H1 (cell line): Measurements from ENCODE around the gene LTBP1. TPM values are rescaled to one million over a fixed set of nuclear protein-coding genes. Genes with fewer than 3 reads are reported as not detected.

ENCODE experiments used
- CTCF ChIA-PET: fragments of 300-600 bp; sonication (Branson Sonifier 250); formaldehyde crosslinking; loops from one replicate; lab custom pipeline; 2021; ENCODE audit not compliant: partially characterized antibody; lab: Charles Lee
- POLR2A ChIA-PET: fragments of 300-600 bp; sonication (Branson Sonifier 250); formaldehyde crosslinking; loops from one replicate; lab custom pipeline; 2021; ENCODE audit warnings: inconsistent platforms; ENCODE audit not compliant: partially characterized antibody; lab: Charles Lee
- DNase-seq, 2 experiments: peaks; one replicate each; pipeline versions ENCODE4 v3.0.0 to v3.0.0-alpha.2; 2010 to 2022; ENCODE audit warnings: low spot score in 2 of 2, low read depth in 1 of 2, mixed read lengths in 1 of 2
- FAIRE-seq: peaks from 2 replicates; lab custom pipeline; 2011; peaks lifted over from hg19 to GRCh38; lab: Jason Lieb, UNC
- H2AFZ ChIP-seq: 2 replicates; pipeline ENCODE4 v1.8.1; 2012; ENCODE audit warnings: low read length, inconsistent platforms
- H2AK5ac ChIP-seq: 2 replicates; pipeline ENCODE4 v1.6.1; 2013; ENCODE audit warnings: low read depth, low read length
- H2BK120ac ChIP-seq: replicated peaks from 2 replicates; pipeline ENCODE3; 2013; ENCODE audit warnings: low read depth, low read length, inconsistent platforms
- H2BK12ac ChIP-seq: 2 replicates; pipeline ENCODE4 v1.6.1; 2013; ENCODE audit warnings: low read depth, low read length
- H2BK15ac ChIP-seq: 2 replicates; pipeline ENCODE4 v1.6.1; 2013; ENCODE audit warnings: low read length
- H2BK20ac ChIP-seq: 2 replicates; pipeline ENCODE4 v1.6.1; 2013; ENCODE audit warnings: low read length
- H2BK5ac ChIP-seq: 2 replicates; pipeline ENCODE4 v1.6.1; 2013; ENCODE audit warnings: low read depth, low read length
- H3K14ac ChIP-seq: 2 replicates; pipeline ENCODE4 v1.6.1; 2013; ENCODE audit warnings: inconsistent platforms; ENCODE audit not compliant: insufficient read length
- H3K18ac ChIP-seq: 2 replicates; pipeline ENCODE4 v1.6.1; 2013; ENCODE audit warnings: low read length; ENCODE audit errors: extremely low read depth
- H3K23ac ChIP-seq: 2 replicates; pipeline ENCODE4 v1.6.1; 2013; ENCODE audit warnings: inconsistent platforms; ENCODE audit not compliant: insufficient read length
- H3K23me2 ChIP-seq: 2 replicates; pipeline ENCODE4 v1.6.1; 2013; ENCODE audit warnings: low read depth, low read length
- H3K27ac ChIP-seq: 2 replicates; pipeline ENCODE4 v1.6.1; 2011; ENCODE audit warnings: low read depth, low read length, inconsistent platforms
- H3K27me3 ChIP-seq, 4 experiments: replicated peaks in 1 of 4; 1 replicate in 1 of 4; 2 replicates in 3 of 4; pipeline versions ENCODE4 v1.6.1 to v1.8.1; 2011 to 2013; ENCODE audit warnings: low read length in 3 of 4, mild to moderate bottlenecking in 3 of 4, inconsistent platforms in 2 of 4, mixed read lengths in 2 of 4, moderate library complexity in 1 of 4; ENCODE audit not compliant: control insufficient read depth in 3 of 4, insufficient read depth in 3 of 4; ENCODE audit errors: extremely low read depth in 1 of 4
- H3K36me3 ChIP-seq, 4 experiments: 2 replicates each; pipeline versions ENCODE4 v1.6.1 to v1.8.1; 2011 to 2013; ENCODE audit warnings: mild to moderate bottlenecking in 4 of 4, low read length in 3 of 4, moderate library complexity in 2 of 4, control low read depth in 1 of 4, inconsistent platforms in 1 of 4; ENCODE audit not compliant: insufficient read depth in 4 of 4, control insufficient read depth in 2 of 4
- H3K4ac ChIP-seq: replicated peaks from 2 replicates; pipeline ENCODE3; 2013; ENCODE audit warnings: low read length, low read depth, mixed read lengths, inconsistent platforms; ENCODE audit not compliant: insufficient read length
- H3K4me1 ChIP-seq, 4 experiments: replicated peaks in 1 of 4; 1 replicate in 1 of 4; 2 replicates in 3 of 4; pipeline versions ENCODE4 v1.6.1 to v1.8.1; 2011 to 2013; ENCODE audit warnings: low read length in 3 of 4, inconsistent platforms in 2 of 4, mixed read lengths in 1 of 4; ENCODE audit not compliant: insufficient read depth in 4 of 4, control insufficient read depth in 3 of 4
- H3K4me2 ChIP-seq, 2 experiments: 2 replicates each; pipeline versions ENCODE4 v1.6.1 to v1.8.1; 2011 to 2013; ENCODE audit warnings: low read depth in 2 of 2, low read length in 2 of 2, control low read depth in 1 of 2, inconsistent platforms in 1 of 2, mild to moderate bottlenecking in 1 of 2; ENCODE audit not compliant: insufficient read depth in 1 of 2
- H3K4me3 ChIP-seq, 4 experiments: fragments of 200-600, 300-600 bp in 1 of 4; sonication (generic), shearing (Covaris generic), sonication (Bioruptor Twin) in 1 of 4; 2 replicates each; pipeline versions ENCODE4 v1.5.1 to v1.8.1; 2011 to 2016; ENCODE audit warnings: low read length in 4 of 4, low read depth in 3 of 4, control low read depth in 2 of 4, inconsistent platforms in 2 of 4, mild to moderate bottlenecking in 2 of 4, mixed read lengths in 1 of 4, moderate library complexity in 1 of 4; ENCODE audit not compliant: insufficient read depth in 2 of 4; ENCODE audit errors: extremely low read depth in 1 of 4
- H3K56ac ChIP-seq: replicated peaks from 2 replicates; pipeline ENCODE3; 2013; ENCODE audit warnings: low read depth, mild to moderate bottlenecking, mixed read lengths, low read length, inconsistent platforms; ENCODE audit not compliant: insufficient read length
- H3K79me1 ChIP-seq: 2 replicates; pipeline ENCODE4 v1.6.1; 2013; ENCODE audit warnings: low read depth, low read length, control low read depth
- H3K79me2 ChIP-seq, 2 experiments: 2 replicates each; pipeline versions ENCODE4 v1.6.1 to v1.8.1; 2012 to 2013; ENCODE audit warnings: low read length in 2 of 2, mild to moderate bottlenecking in 2 of 2, inconsistent platforms in 1 of 2; ENCODE audit not compliant: insufficient read depth in 2 of 2, control insufficient read depth in 1 of 2
- H3K9ac ChIP-seq, 4 experiments: replicated peaks in 1 of 4; 1 replicate in 1 of 4; 2 replicates in 3 of 4; pipeline versions ENCODE4 v1.6.1 to v1.8.1; 2011 to 2013; ENCODE audit warnings: low read depth in 3 of 4, low read length in 3 of 4, control low read depth in 2 of 4, mild to moderate bottlenecking in 2 of 4, moderate library complexity in 2 of 4, inconsistent platforms in 1 of 4; ENCODE audit errors: extremely low read depth in 1 of 4
- H3K9me3 ChIP-seq, 2 experiments: 2 replicates each; pipeline versions ENCODE4 v1.6.1 to v1.8.1; 2012 to 2013; ENCODE audit warnings: mild to moderate bottlenecking in 2 of 2, moderate library complexity in 2 of 2, control low read depth in 1 of 2, inconsistent platforms in 1 of 2, low read depth in 1 of 2, low read length in 1 of 2, mixed read lengths in 1 of 2; ENCODE audit not compliant: insufficient read depth in 2 of 2
- H4K20me1 ChIP-seq, 2 experiments: replicated peaks in 1 of 2; 2 replicates each; pipeline versions ENCODE3 to v1.8.1; 2011 to 2013; ENCODE audit warnings: inconsistent platforms in 2 of 2, low read length in 2 of 2, mild to moderate bottlenecking in 1 of 2; ENCODE audit not compliant: insufficient read depth in 2 of 2, control insufficient read depth in 1 of 2
- H4K5ac ChIP-seq: 2 replicates; pipeline ENCODE4 v1.6.1; 2013; ENCODE audit warnings: low read length, low read depth, mixed read lengths, inconsistent platforms; ENCODE audit not compliant: insufficient read length
- H4K8ac ChIP-seq: 2 replicates; pipeline ENCODE4 v1.8.0; 2013; ENCODE audit warnings: mild to moderate bottlenecking, moderate library complexity, low read length, inconsistent platforms; ENCODE audit not compliant: insufficient read depth; ENCODE audit errors: extremely low read depth
- H4K91ac ChIP-seq: replicated peaks from 2 replicates; pipeline ENCODE3; 2013; ENCODE audit warnings: low read length, mixed read lengths, inconsistent platforms; ENCODE audit not compliant: insufficient read length
- ASH2L ChIP-seq: fragments of 200-600, 300-600 bp; sonication (generic); IDR thresholded peaks from one replicate; pipeline ENCODE4 v1.7.1; 2017; ENCODE audit warnings: low read length
- BCL11A ChIP-seq, 2 experiments: IDR thresholded peaks; one replicate each; pipeline ENCODE4 v1.6.1; 2011; ENCODE audit warnings: low read depth in 2 of 2, low read length in 2 of 2, mild to moderate bottlenecking in 2 of 2
- E2F6 ChIP-seq: IDR thresholded peaks from 2 replicates; pipeline ENCODE4 v1.6.1; 2012; ENCODE audit warnings: inconsistent platforms
- KDM4A ChIP-seq: IDR thresholded peaks from one replicate; pipeline ENCODE4 v1.7.1; 2012; ENCODE audit warnings: low read depth, mild to moderate bottlenecking, moderate library complexity, low read length, inconsistent platforms; ENCODE audit not compliant: severe bottlenecking
- MAX ChIP-seq: IDR thresholded peaks from 2 replicates; pipeline ENCODE4 v1.6.1; 2012; ENCODE audit warnings: inconsistent platforms
- NRF1 ChIP-seq: IDR thresholded peaks from 2 replicates; pipeline ENCODE4 v1.6.1; 2011; ENCODE audit warnings: mild to moderate bottlenecking, low read depth, low read length, improper control_type of control experiment
- SIX5 ChIP-seq: IDR thresholded peaks from 2 replicates; pipeline ENCODE4 v1.6.1; 2011; ENCODE audit warnings: mild to moderate bottlenecking, low read depth, low read length
- USF2 ChIP-seq: IDR thresholded peaks from 2 replicates; pipeline ENCODE4 v1.6.1; 2011; ENCODE audit warnings: low read length, improper control_type of control experiment
- WGBS, 2 experiments: shearing (Covaris generic) in 1 of 2; methylation state at CpG; one replicate each; pipeline versions ENCODE4 v1.1.6 to v1.1.7; 2013 to 2015; ENCODE audit warnings: low lambda C conversion rate in 2 of 2, mixed read lengths in 2 of 2, inconsistent platforms in 1 of 2, low coverage in 1 of 2, missing lambda C conversion rate in 1 of 2; ENCODE audit not compliant: insufficient replicate concordance in 2 of 2, insufficient coverage in 1 of 2, insufficient read length in 1 of 2; ENCODE audit errors: extremely low coverage in 1 of 2, missing lambda C conversion rate in 1 of 2; 5-methylcytosine and 5-hydroxymethylcytosine counted together
- polyA plus RNA-seq, 7 experiments: library from polyadenylated mRNA; depleted of rRNA in 3 of 7; stranded (reverse) in 5 of 7; unstranded in 2 of 7; fragments of >200 nt in 5 of 7; fragments of 200-250 nt in 2 of 7; gene quantifications; 1 replicate in 5 of 7; 2 replicates in 1 of 7; 4 replicates in 1 of 7; pipeline versions ENCODE4 v1.2.1 to v1.2.3, GENCODE V29; 2011 to 2013; ENCODE audit warnings: missing spikeins in 2 of 7, mixed read lengths in 2 of 7
- total RNA-seq: library from RNA; stranded (reverse); fragmentation: NEBNext Ultra II Directional; extraction: Animal tissue kit (Norgen Biotek cat#: 25700); gene quantifications from 2 replicates; pipeline ENCODE4 v1.2.1, GENCODE V29; 2021

LTBP1 gene
- total and polyA plus RNA-seq, 2 of the 8 experiments (the other 6 are each of a cell fraction or from before 2014, with no cell fraction given): 15.4 to 24.7 TPM

GRCh38 chr2:33015421-33016142, 68.8 kb downstream of the LTBP1 start:
- Histone ChIP-seq H4K5ac (no peak overlapping the region), H3K56ac (no peak overlapping the region), H3K4me2 (no peak overlapping the region), H3K14ac (no peak overlapping the region), H3K23me2 (no peaks in the 10 kb centered on the region), H3K4me3 (no peak overlapping the region), H3K36me3 (no peaks in the 10 kb centered on the region), H3K18ac (no peak overlapping the region), H2BK120ac (no peak overlapping the region), H2BK5ac (no peak overlapping the region), H3K79me1 (0 out of 2 replicates have a peak, but pooled peaks cover 2% of the 10 kb centered on the region), H2BK20ac (no peak overlapping the region), H3K79me2 (no peaks in the 10 kb centered on the region), H2BK12ac (no peak overlapping the region), H3K9me3 (no peaks in the 10 kb centered on the region), H2AK5ac (no peak overlapping the region), H3K23ac (no peak overlapping the region), H3K9ac (no peak overlapping the region), H3K4ac (no peak overlapping the region), H4K8ac (no peak overlapping the region; the same call in 1 of the 2 replicates), H4K20me1 (no peaks in the 10 kb centered on the region), H3K27ac (no peak overlapping the region), H2AFZ (no peak overlapping the region), H2BK15ac (no peak overlapping the region), H4K91ac (no peak overlapping the region), H3K27me3 (no peaks in the 10 kb centered on the region), H3K4me1 (peaks cover 0 to 4% (median 1%) of the 10 kb centered on the region in 4 experiments; a peak in 4 of 7 replicates)
- 100% methylated on average over 2 of the region's 4 CpGs; no CpG with 5 or more reads in 1 of the 2 experiments for WGBS, 2 experiments
- CTCF ChIA-PET: interaction anchor here (1.3 kb wide), 1 partner anchor 17 kb away, joined by 3 read pairs; no protein-coding TSS in a partner anchor
- FAIRE-seq (no peak), DNase-seq (no peak)
- POLR2A ChIA-PET: no interaction called here
- TF ChIP-seq NRF1: no peak
- no peak for TF ChIP-seq MAX
- no peak for TF ChIP-seq BCL11A (IDR thresholded peaks at IDR 0.05; ENCODE audit: low read depth in 2 of 2, low read length in 2 of 2)
- TF ChIP-seq ASH2L: no peak
- no peak for TF ChIP-seq USF2
- TF ChIP-seq E2F6: no peak
- no peak for TF ChIP-seq KDM4A
- no peak for TF ChIP-seq SIX5
